NCI-H524 treated with DMSO at 0.1 percent for 48 hours (cell line): ENCODE data around the gene ZNFX1.
A peak's percentile ranks its signal among the peaks of the same experiment; 100 is the strongest.
"Not testable (repeated sequence)": the region's sequence is repeated elsewhere in the genome, so short reads cannot be mapped to it uniquely, and the experiment has no call there.

Source experiments
- DNase-seq: peaks from one replicate; lab custom pipeline; 2025; lab: John Stamatoyannopoulos, UW

The ZNFX1 gene

DNA sequence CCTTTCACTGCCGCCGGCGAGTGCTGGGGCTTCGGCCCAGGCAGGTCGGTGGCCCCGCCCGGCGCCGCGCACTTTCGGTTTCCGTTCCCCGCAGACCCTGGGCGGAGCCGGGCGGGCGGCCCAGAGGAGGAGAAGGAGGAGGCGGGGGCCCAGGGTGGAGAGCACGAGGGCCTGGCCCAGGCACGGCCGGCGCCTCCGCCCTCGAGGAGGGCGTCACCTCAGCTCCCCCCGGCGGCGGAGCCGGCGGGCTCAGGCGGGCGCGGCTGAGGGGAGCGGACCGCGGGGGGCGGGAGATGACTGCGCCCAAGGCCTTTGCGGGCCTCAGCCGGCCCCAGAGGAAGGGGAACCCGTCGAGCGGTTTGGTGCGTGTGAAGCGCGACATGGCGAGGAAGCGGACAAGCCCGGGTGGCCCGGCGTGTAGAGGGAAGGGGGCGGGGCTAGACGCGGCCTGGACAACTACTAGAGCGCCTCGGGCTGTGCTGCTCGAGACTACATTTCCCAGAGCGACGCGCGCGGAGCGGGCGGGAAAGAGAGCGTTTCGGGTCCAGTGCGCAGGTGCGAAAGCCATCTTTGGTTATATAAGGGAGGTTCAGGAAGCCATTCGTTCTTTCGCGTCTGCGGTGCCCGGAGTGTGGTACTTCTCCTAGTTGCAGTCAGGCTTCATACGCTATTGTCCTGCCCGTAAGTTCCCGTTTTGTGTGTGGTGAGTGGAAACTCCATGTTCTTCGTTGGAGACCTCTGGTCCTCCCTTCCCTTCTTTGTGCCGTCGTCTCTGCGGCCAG, at the start of gene ZNFX1:
Gene ZNFX1, minus strand, starts transcription at position 22 of the 782 bp plus-strand sequence. CDS start 2,218 bp downstream, outside the sequence.
- DNase-seq = peak; percentile 91

DNA sequence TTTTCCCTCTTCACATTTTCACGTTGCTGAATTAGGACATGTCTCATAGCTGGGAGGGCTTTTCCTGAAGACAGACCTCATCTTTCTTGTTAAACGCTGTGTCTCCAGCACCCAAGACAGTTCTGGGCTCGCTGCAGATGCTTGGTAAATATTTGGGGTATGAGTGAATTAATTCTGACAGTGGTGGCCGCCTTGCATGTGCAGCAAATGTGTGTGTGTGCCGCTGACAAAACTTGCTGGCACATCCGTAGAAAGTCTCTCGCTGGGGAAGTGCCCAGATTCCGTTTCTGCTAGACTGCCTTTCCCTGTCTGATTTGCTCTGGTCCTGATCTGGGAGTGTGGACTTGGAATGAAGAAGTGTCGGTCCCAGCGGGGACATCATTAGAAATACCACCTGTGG, 48.2 kb upstream of the ZNFX1 start:
- no peak for DNase-seq

DNA sequence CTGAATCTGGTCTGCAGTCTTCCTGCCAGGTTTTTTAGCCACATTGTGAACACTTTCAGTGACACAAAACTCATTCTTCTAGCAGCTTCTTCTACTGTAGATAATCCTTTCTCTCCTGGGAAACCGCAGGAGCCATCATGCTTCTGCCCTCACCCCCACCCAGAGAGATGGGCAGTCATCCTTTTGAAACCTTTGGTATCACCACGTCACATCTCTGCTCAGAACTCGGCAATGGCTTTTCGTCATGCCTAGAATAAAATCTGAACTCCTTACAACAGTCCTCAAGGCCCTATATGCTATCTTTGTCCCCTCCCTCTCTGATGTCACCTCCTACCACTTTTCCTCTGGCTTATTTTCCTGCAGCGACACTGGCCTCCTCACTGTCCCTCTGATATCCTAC, 46.4 kb upstream of the ZNFX1 start:
- no peak for DNase-seq

DNA sequence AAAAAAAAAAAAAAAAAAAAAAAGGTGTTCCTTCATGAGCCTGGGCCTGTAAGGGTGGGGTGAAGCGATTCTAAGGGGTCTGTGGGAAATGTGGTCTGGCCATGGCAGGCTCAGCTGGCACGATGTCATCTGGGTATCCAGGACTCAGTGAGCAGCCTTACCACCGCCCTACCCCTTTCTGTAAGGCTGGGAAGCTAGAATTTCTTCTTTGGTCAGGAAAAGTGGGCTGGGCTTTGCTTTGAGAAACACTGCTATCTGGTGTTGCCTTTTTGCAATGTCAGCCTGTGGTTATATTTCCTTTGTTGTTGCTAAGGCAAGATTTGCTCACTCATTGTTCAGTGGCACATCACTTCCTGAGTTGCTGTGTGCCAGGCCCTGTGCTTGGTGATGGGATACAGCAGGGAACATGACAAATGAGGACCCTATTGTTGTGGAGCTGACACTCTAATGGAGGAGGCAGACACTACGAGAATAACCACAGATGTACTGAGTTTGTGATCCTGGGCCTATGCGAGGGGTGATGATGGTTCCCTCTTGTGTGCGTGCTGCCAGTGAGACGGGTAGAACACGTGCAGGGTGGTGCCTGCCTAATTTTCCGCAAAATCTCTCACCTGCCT, 45.9 kb upstream of the ZNFX1 start:
- DNase-seq = no peak

DNA sequence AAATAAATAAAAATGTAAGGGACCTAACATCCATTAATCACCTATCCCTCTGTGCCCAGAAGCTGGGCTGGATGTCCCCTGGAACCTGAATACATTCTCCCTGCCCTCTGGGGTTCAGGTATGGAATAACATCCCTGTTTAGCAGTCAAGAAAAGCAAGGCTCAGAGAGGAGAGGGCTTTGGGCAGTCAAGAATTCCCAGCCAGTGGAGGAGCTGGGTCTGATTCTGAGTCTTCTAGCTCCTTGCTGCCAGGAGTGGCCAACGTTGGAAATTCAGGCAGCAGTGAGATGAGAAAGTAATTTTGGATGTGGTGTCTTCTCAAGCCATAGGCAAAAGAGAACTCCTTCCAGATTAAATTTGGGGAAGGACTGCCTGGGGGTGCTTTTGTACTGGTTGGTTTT, 42.6 kb upstream of the ZNFX1 start:
- no peak for DNase-seq

DNA sequence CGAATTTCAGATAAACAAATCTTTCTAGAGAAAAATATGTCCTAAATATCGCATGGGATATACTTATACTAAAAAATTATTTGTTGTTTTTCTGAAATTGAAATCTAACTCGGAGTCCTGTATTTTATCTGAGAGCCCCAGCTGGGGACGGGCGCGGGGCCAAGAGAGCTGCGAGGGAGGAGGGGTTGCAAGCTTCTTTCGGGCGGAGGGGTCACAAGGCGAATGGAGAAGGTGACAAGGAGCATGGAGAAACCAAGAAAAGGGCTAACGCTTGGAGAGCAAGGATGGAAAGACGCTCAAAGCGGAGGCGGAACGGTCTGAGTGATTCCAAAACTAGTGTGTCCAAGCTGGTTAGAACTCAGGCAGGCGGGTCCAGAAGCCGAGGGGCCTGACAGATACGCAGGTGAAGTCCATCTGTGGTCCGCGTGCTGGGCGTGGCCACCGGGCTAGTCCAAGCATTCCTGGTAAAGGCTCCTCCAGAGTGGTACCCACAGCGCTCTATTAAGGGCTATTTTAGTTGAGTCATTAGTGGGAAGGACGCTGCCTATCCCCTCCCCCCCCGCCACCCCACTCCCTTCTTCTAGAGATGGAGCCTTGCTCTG, 41.5 kb upstream of the ZNFX1 start:
- DNase-seq = no peak

DNA sequence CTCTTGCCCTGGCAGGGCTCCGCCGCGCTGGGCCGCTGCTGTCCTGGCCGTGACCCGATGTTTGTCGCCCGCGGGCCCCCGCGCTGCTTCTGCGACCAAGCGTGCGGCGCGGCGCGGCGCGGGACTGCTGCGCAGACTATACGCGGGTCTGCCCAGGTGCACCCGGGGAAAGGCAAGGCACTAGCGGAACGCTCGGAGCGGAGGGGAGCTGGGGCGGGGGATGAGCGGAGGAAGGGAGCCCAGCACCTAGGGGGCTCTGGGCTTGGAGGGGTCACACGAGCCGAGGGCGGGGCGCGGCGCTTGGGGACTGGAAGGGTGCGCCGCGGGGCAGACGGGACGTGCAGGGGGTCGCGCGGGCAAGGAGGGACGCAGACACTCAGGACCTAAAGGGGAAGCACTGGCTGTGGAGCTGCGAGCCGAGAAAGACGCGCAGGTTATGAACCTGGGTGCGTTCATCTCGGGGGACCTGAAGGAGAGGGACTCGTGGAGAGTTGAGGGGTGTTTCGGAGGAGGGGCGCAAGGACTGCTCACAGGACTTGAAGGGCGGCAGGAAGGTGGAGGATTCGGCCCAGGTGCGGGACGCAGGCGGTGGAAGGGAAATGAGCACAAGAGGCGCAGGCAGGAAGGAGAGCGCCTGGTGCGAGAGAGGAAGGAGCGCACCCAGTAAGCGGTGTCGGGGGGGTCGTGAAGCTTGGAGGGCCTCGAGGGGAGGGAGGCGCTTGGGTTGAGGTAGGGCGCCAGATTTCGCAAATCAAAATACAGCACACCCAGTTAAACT, 40.8 kb upstream of the ZNFX1 start:
- DNase-seq = no peak

DNA sequence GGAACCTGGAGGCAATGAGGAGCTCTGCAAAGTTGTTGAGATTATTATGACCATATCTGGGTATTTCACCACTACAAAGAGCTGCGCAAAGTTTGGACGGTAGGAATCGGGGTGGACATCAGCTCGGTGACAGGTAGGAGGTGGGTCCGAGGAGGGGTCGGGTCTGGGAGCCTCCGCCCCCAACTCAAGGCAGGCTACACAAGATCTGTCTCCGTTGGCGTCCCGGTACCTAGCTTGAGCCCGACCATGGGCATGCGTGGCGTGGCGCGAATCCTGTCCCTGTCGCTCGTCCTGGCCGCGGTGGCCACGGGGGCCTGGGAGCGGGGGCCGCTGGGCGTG, 40.2 kb upstream of the ZNFX1 start:
- no peak for DNase-seq

DNA sequence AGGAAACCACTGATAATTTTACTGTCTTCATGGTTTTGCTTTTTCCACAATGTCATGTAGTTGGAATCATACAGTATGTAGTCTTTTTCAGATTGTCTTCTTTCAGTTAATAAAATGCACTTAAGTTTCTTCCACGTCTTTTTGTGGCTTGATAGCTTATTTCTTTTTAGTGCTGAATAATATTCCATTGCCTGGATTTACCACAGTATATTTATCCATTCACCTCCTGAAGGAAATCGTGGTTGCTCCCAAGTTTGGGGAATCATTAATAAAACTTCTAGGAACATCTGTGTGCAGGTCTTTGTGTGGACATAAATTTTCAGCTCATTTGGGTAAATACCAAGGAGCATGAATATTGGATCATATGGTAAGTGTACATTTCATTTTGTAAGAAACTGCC, 38.8 kb upstream of the ZNFX1 start:
- no peak for DNase-seq

DNA sequence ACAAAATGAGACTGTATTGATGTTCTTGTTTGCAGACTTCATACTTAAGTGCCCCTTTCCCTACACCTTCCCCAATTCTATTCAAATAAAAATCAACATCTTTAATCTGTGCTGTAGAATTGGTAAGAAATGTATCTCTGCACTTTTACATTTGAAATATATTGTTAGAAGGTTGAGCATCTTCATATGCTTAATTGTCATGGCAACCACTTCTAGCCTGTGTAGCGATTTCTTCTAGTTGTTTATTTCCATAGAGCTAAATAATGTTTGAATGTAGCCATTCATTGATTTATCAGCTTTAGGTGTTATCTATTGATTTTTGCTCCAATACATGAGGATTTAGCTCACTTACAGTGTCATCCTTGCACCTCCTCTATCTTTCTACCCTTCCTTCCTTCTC, 37.7 kb upstream of the ZNFX1 start:
- no peak for DNase-seq

DNA sequence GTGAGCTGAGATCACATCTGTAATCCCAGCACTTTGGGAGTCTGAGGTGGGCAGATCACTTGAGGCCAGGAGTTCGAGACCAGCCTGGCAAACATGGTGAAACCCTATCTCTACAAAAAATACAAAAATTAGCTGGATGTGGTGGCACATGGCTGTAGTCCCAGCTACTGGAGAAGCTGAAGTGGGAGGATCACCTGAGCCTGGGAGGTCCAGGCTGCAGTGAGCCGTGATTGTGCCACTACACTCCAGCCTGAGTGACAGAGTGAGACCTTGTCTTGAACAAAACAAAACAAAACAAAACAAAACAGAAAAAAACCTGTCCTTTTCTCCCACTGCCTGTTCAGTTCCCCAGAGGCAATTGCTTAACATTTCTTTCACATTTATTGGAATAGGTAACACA, 36.2 kb upstream of the ZNFX1 start:
- not testable (repeated sequence) for DNase-seq

DNA sequence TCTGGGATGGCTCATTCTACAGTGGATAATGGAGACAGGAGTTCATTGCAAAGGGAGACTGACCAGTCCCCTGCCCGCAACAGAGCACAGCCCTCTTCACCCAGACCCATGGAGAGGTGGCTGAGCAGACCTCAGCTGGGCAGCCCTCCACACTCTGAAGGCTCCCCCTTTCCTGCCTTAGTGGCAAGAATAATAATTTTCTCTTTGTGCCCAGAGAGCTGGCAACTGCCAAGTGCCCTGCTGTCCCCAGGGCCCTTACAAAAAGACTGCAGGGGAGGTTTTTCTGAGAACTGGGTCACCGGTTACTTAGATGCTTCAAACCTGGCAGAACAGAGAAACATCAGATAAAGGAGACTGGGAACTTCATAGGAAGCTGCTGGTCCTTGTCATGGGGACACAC, 35.4 kb upstream of the ZNFX1 start:
- DNase-seq = no peak

DNA sequence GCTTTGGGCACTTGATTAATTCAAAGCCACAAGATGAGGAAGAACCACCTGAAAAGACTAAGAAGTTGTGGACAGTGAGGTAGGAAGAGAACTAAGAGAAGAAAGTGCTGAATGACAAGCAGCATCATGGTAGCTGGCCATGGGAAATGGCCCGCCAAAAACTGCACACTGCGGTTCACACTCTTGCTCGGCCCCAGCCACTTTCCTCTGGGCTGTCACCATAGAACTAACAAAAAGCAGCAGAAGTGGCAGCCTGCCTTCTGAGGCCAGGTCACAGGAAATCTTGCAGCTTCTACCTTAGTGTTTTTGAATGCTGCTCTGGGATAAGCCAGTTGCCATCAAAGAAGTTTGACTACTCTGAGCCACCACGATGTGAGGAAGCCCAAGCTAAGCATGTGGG, 34.8 kb upstream of the ZNFX1 start:
- no peak for DNase-seq

DNA sequence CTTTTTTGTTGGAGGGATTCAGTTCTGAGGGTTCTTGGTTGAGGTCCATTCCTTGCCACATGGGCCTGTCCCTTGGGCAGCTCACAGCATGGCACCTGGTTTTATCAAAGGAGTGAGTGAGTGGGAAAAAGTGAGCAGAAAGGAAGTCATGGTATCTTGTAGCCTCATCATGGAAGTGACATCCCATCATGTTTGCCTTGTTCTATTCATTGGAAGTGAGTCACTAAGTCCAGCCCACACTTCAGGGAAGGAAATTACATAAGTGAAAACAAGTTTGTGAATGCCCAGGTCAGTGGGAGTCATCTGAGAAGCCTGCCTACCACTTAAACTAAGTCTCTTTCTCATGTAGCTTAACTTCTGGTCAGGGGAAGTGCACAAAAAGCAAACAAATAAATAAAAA, 32.8 kb upstream of the ZNFX1 start:
- no peak for DNase-seq

DNA sequence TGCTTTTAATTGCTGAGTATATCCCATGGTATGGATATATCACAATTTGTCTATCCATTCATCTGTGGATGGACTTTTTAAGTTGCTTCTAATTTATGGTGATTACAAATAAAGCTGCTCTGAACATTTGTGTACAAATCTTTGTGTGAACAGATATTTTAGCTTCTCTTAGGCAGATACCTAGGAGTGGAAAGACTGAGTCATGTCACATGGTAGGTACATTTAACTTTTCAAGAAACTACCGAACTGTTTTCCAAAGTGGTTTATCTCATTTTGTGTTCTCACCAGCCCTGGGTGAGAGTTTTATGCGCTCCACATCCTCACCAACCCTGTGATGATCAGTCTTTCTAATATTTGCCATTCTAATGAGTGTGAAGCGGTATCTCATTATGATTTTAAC, 31.0 kb upstream of the ZNFX1 start:
- no peak for DNase-seq

DNA sequence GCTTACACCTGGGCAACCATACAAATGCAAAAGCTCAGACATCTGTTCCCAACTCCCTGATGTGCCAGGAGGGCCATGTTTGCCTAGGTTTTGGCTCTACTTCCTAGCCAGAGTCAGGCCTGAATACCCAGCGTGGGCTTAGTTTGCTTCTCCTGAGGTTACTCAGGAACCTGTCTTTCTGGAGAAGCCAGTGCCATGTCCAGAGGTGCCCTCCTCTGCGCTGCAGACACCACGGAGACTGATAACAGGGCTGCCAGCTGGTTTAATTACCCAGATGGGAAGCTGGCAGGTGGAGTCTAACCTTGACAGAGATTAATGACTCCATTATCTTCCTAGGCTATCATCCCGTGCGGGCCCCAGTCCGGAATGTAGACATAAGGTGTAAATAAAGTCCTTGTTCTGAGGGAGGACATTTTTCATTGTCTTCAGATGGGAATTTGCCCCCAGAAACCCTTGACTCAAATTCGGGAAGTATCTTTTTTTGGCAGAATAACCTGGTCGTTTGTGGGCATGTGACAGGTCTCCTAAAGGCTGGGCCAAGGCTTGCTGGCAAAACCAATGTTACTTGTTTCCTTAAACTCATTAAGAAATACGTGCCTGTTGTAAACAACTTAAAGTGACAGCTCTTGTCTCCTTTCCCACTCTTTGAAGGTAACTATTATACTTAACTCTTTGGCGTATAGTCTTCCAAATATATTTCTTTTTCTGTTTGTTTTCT, 29.2 kb upstream of the ZNFX1 start:
- DNase-seq = peak; percentile 26

DNA sequence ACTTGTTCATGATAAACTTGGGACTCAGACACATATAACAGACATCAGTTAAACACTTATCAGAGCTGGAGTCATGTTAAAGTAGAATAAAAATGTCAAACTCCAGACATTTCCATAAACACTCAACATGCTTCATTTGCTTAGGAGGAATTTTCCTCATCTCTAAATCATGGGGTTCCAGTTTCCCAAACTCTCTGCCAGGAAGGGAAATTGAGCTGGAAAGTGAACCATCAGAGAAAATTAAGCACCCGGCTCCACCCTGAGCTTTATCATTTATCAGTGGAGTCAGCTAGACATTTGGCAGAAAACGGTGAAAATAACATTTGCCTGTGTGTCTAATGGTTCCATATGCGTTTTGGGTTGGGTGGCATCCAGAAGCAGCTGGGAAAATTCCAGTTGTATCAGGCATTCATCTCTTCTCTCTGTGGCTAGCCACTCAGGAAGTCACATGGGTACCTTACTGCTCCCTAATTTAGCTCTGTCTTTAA, 25.3 kb upstream of the ZNFX1 start:
- no peak for DNase-seq

DNA sequence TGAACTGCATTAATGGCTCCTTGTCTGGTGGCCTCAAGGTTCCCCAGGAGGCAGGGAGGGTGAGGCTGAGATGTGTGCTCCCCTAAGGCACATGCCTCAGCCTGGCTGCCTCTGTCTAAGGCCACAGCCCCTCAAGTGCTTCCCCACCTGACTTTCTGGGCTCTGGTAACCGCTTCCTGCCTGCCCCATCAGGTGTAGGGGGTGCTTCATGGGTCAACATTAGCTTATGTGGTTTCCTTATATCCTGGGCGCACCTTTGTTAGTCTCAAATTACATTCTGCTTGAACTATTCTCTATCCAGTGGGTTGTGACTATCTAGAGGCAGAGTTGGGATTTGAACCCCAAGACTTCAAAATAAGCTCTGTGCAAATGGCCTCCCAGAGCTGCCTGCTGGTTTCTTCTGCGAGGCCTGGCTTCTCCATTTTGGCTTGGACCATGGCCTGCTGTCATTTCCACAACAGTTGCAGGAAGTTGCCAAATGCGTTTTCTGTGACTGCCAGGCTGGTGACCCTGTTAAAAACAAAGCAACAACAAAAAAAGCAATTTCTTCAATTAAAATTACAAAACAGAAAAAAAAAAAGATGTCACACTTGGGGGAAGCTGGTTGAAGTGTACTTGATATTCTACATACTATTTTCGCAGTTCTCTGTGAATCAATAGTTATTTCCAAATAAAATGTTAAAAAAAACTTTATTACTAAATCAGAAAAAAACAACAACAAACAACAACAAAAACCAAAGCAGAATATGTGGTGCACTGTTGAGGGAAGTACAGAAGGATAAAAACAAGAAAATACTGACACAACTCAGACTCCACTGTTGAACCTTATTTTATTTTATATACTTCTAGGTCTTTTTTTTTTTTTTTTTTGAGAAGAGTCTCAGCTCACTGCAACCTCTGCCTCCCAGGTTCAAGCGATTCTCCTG, 20.0 kb upstream of the ZNFX1 start:
- no peak for DNase-seq

DNA sequence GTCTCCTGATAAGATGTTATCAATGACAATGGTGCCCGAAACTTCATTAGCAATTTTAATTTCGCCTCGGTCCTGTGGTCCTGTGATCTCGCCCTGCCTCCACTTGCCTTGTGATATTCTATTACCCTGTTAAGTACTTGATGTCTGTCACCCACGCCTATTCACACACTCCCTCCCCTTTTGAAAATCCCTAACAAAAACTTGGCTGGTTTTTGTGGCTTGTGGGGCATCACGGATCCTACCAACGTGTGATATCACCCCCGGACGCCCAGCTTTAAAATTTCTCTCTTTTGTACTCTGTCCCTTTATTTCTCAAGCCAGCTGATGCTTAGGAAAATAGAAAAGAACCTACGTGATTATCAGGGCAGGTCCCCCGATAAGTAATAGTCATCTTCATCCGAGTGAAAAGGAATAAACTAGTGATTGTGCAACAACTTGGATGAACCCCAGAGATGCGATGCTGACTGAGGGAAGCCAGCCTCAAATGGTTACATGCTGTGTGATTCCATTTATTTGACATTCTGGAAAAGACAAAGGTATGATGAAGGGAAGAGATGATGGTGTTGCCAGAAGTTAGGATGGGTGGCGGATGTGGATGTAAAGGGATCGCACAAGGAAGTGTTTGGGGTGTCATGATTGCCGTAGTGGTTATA, 16.3 kb upstream of the ZNFX1 start:
- DNase-seq = not testable (repeated sequence)

DNA sequence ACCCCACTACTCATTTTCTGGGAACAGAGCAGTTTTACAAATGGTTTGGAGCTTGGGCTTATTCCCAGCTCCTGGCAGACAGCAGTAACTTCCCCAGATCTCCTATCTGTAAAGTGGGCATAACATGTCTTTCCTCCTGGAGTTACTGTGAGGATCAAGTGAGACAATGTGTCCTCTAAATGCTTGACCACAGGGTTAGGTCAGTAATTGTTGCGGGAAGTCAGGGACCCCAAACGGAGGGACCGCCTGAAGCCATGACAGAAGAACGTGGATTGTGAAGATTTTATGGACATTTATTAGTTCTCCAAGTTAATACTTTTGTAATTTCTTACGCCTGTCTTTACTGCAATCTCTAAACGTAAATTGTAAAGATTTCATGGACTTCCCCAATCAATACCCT, 15.3 kb upstream of the ZNFX1 start:
- no peak for DNase-seq
